Smooth muscle cell of the coronary artery (primary cell): ENCODE data around the gene CEP85L. TPM values are rescaled to one million over a fixed set of nuclear protein-coding genes. Genes with fewer than 3 reads are reported as not detected.

Experiments
- total RNA-seq: library from RNA; depleted of rRNA; stranded (reverse); fragments of >200 nt; gene quantifications from 2 replicates; pipeline ENCODE4 v1.2.3, GENCODE V29; 2014; ENCODE audit warnings: low replicate concordance

CEP85L gene
- 9.3 and 25.6 TPM in 2 replicates for total RNA-seq

GRCh38 chr6:118651282-118652050 lies at the start of gene CEP85L:
Gene CEP85L, minus strand, starts transcription at chr6:118651591. Its CDS starts 322 bp downstream, at chr6:118651269.

GRCh38 chr6:118548136-118548535 lies 103.3 kb downstream of the CEP85L start, which contains the start of gene PLN:
Gene PLN, plus strand, starts transcription at chr6:118548296. Its CDS starts 10,626 bp downstream, at chr6:118558922.

Other genes with a start within 250 kb of the CEP85L start
- 6.5 TPM in 1 of 2 replicates, not detected in the other for gene PLN, start 103.3 kb downstream of the CEP85L start, total RNA-seq
- 5.5 and 16.4 TPM in 2 replicates for gene ASF1A, start 242.6 kb upstream of the CEP85L start, total RNA-seq